H1 (cell line): ENCODE data around the gene SCN8A. TPM values are rescaled to one million over a fixed set of nuclear protein-coding genes. Genes with fewer than 3 reads are reported as not detected.

ENCODE experiments used
- CTCF ChIA-PET: fragments of 300-600 bp; sonication (Branson Sonifier 250); formaldehyde crosslinking; loops from one replicate; lab custom pipeline; 2021; ENCODE audit not compliant: partially characterized antibody; lab: Charles Lee
- POLR2A ChIA-PET: fragments of 300-600 bp; sonication (Branson Sonifier 250); formaldehyde crosslinking; loops from one replicate; lab custom pipeline; 2021; ENCODE audit warnings: inconsistent platforms; ENCODE audit not compliant: partially characterized antibody; lab: Charles Lee
- DNase-seq, 2 experiments: peaks; one replicate each; pipeline versions ENCODE4 v3.0.0 to v3.0.0-alpha.2; 2010 to 2022; ENCODE audit warnings: low spot score in 2 of 2, low read depth in 1 of 2, mixed read lengths in 1 of 2
- FAIRE-seq: peaks from 2 replicates; lab custom pipeline; 2011; peaks lifted over from hg19 to GRCh38; lab: Jason Lieb, UNC
- H2AFZ ChIP-seq: 2 replicates; pipeline ENCODE4 v1.8.1; 2012; ENCODE audit warnings: low read length, inconsistent platforms
- H2AK5ac ChIP-seq: 2 replicates; pipeline ENCODE4 v1.6.1; 2013; ENCODE audit warnings: low read depth, low read length
- H2BK120ac ChIP-seq: replicated peaks from 2 replicates; pipeline ENCODE3; 2013; ENCODE audit warnings: low read depth, low read length, inconsistent platforms
- H2BK12ac ChIP-seq: 2 replicates; pipeline ENCODE4 v1.6.1; 2013; ENCODE audit warnings: low read depth, low read length
- H2BK15ac ChIP-seq: 2 replicates; pipeline ENCODE4 v1.6.1; 2013; ENCODE audit warnings: low read length
- H2BK20ac ChIP-seq: 2 replicates; pipeline ENCODE4 v1.6.1; 2013; ENCODE audit warnings: low read length
- H2BK5ac ChIP-seq: 2 replicates; pipeline ENCODE4 v1.6.1; 2013; ENCODE audit warnings: low read depth, low read length
- H3K14ac ChIP-seq: 2 replicates; pipeline ENCODE4 v1.6.1; 2013; ENCODE audit warnings: inconsistent platforms; ENCODE audit not compliant: insufficient read length
- H3K18ac ChIP-seq: 2 replicates; pipeline ENCODE4 v1.6.1; 2013; ENCODE audit warnings: low read length; ENCODE audit errors: extremely low read depth
- H3K23ac ChIP-seq: 2 replicates; pipeline ENCODE4 v1.6.1; 2013; ENCODE audit warnings: inconsistent platforms; ENCODE audit not compliant: insufficient read length
- H3K23me2 ChIP-seq: 2 replicates; pipeline ENCODE4 v1.6.1; 2013; ENCODE audit warnings: low read depth, low read length
- H3K27ac ChIP-seq: 2 replicates; pipeline ENCODE4 v1.6.1; 2011; ENCODE audit warnings: low read depth, low read length, inconsistent platforms
- H3K27me3 ChIP-seq, 4 experiments: replicated peaks in 1 of 4; 1 replicate in 1 of 4; 2 replicates in 3 of 4; pipeline versions ENCODE4 v1.6.1 to v1.8.1; 2011 to 2013; ENCODE audit warnings: low read length in 3 of 4, mild to moderate bottlenecking in 3 of 4, inconsistent platforms in 2 of 4, mixed read lengths in 2 of 4, moderate library complexity in 1 of 4; ENCODE audit not compliant: control insufficient read depth in 3 of 4, insufficient read depth in 3 of 4; ENCODE audit errors: extremely low read depth in 1 of 4
- H3K36me3 ChIP-seq, 4 experiments: 2 replicates each; pipeline versions ENCODE4 v1.6.1 to v1.8.1; 2011 to 2013; ENCODE audit warnings: mild to moderate bottlenecking in 4 of 4, low read length in 3 of 4, moderate library complexity in 2 of 4, control low read depth in 1 of 4, inconsistent platforms in 1 of 4; ENCODE audit not compliant: insufficient read depth in 4 of 4, control insufficient read depth in 2 of 4
- H3K4ac ChIP-seq: replicated peaks from 2 replicates; pipeline ENCODE3; 2013; ENCODE audit warnings: low read length, low read depth, mixed read lengths, inconsistent platforms; ENCODE audit not compliant: insufficient read length
- H3K4me1 ChIP-seq, 4 experiments: replicated peaks in 1 of 4; 1 replicate in 1 of 4; 2 replicates in 3 of 4; pipeline versions ENCODE4 v1.6.1 to v1.8.1; 2011 to 2013; ENCODE audit warnings: low read length in 3 of 4, inconsistent platforms in 2 of 4, mixed read lengths in 1 of 4; ENCODE audit not compliant: insufficient read depth in 4 of 4, control insufficient read depth in 3 of 4
- H3K4me2 ChIP-seq, 2 experiments: 2 replicates each; pipeline versions ENCODE4 v1.6.1 to v1.8.1; 2011 to 2013; ENCODE audit warnings: low read depth in 2 of 2, low read length in 2 of 2, control low read depth in 1 of 2, inconsistent platforms in 1 of 2, mild to moderate bottlenecking in 1 of 2; ENCODE audit not compliant: insufficient read depth in 1 of 2
- H3K4me3 ChIP-seq, 4 experiments: fragments of 200-600, 300-600 bp in 1 of 4; sonication (generic), shearing (Covaris generic), sonication (Bioruptor Twin) in 1 of 4; 2 replicates each; pipeline versions ENCODE4 v1.5.1 to v1.8.1; 2011 to 2016; ENCODE audit warnings: low read length in 4 of 4, low read depth in 3 of 4, control low read depth in 2 of 4, inconsistent platforms in 2 of 4, mild to moderate bottlenecking in 2 of 4, mixed read lengths in 1 of 4, moderate library complexity in 1 of 4; ENCODE audit not compliant: insufficient read depth in 2 of 4; ENCODE audit errors: extremely low read depth in 1 of 4
- H3K56ac ChIP-seq: replicated peaks from 2 replicates; pipeline ENCODE3; 2013; ENCODE audit warnings: low read depth, mild to moderate bottlenecking, mixed read lengths, low read length, inconsistent platforms; ENCODE audit not compliant: insufficient read length
- H3K79me1 ChIP-seq: 2 replicates; pipeline ENCODE4 v1.6.1; 2013; ENCODE audit warnings: low read depth, low read length, control low read depth
- H3K79me2 ChIP-seq, 2 experiments: 2 replicates each; pipeline versions ENCODE4 v1.6.1 to v1.8.1; 2012 to 2013; ENCODE audit warnings: low read length in 2 of 2, mild to moderate bottlenecking in 2 of 2, inconsistent platforms in 1 of 2; ENCODE audit not compliant: insufficient read depth in 2 of 2, control insufficient read depth in 1 of 2
- H3K9ac ChIP-seq, 4 experiments: replicated peaks in 1 of 4; 1 replicate in 1 of 4; 2 replicates in 3 of 4; pipeline versions ENCODE4 v1.6.1 to v1.8.1; 2011 to 2013; ENCODE audit warnings: low read depth in 3 of 4, low read length in 3 of 4, control low read depth in 2 of 4, mild to moderate bottlenecking in 2 of 4, moderate library complexity in 2 of 4, inconsistent platforms in 1 of 4; ENCODE audit errors: extremely low read depth in 1 of 4
- H3K9me3 ChIP-seq, 2 experiments: 2 replicates each; pipeline versions ENCODE4 v1.6.1 to v1.8.1; 2012 to 2013; ENCODE audit warnings: mild to moderate bottlenecking in 2 of 2, moderate library complexity in 2 of 2, control low read depth in 1 of 2, inconsistent platforms in 1 of 2, low read depth in 1 of 2, low read length in 1 of 2, mixed read lengths in 1 of 2; ENCODE audit not compliant: insufficient read depth in 2 of 2
- H4K20me1 ChIP-seq, 2 experiments: replicated peaks in 1 of 2; 2 replicates each; pipeline versions ENCODE3 to v1.8.1; 2011 to 2013; ENCODE audit warnings: inconsistent platforms in 2 of 2, low read length in 2 of 2, mild to moderate bottlenecking in 1 of 2; ENCODE audit not compliant: insufficient read depth in 2 of 2, control insufficient read depth in 1 of 2
- H4K5ac ChIP-seq: 2 replicates; pipeline ENCODE4 v1.6.1; 2013; ENCODE audit warnings: low read length, low read depth, mixed read lengths, inconsistent platforms; ENCODE audit not compliant: insufficient read length
- H4K8ac ChIP-seq: 2 replicates; pipeline ENCODE4 v1.8.0; 2013; ENCODE audit warnings: mild to moderate bottlenecking, moderate library complexity, low read length, inconsistent platforms; ENCODE audit not compliant: insufficient read depth; ENCODE audit errors: extremely low read depth
- H4K91ac ChIP-seq: replicated peaks from 2 replicates; pipeline ENCODE3; 2013; ENCODE audit warnings: low read length, mixed read lengths, inconsistent platforms; ENCODE audit not compliant: insufficient read length
- ASH2L ChIP-seq: fragments of 200-600, 300-600 bp; sonication (generic); IDR thresholded peaks from one replicate; pipeline ENCODE4 v1.7.1; 2017; ENCODE audit warnings: low read length
- CBX5 ChIP-seq: fragments of 300-800, 300-1000 bp; sonication (generic); IDR thresholded peaks from 2 replicates; pipeline ENCODE4 v1.7.1; 2016; ENCODE audit warnings: antibody characterized with exemption, low read length, low read depth
- CHD1 ChIP-seq: IDR thresholded peaks from 2 replicates; pipeline ENCODE4 v1.6.1; 2012; ENCODE audit warnings: low read depth, low read length, improper control_type of control experiment
- GTF2F1 ChIP-seq: IDR thresholded peaks from 2 replicates; pipeline ENCODE4 v1.6.1; 2012; ENCODE audit warnings: low read depth, low read length, improper control_type of control experiment, borderline replicate concordance
- HDAC6 ChIP-seq: IDR thresholded peaks from one replicate; pipeline ENCODE4 v1.7.1; 2012; ENCODE audit warnings: low read depth, mild to moderate bottlenecking, inconsistent platforms, low read length, moderate library complexity
- NANOG ChIP-seq: IDR thresholded peaks from 2 replicates; pipeline ENCODE4 v1.6.1; 2011; ENCODE audit warnings: low read length, low read depth, mild to moderate bottlenecking, inconsistent platforms; ENCODE audit not compliant: insufficient read depth, poor library complexity, severe bottlenecking
- POLR2AphosphoS5 ChIP-seq: IDR thresholded peaks from 2 replicates; pipeline ENCODE4 v1.6.1; 2011; ENCODE audit warnings: low read depth, low read length
- RBBP5 ChIP-seq: IDR thresholded peaks from 2 replicates; pipeline ENCODE4 v1.7.1; 2012; ENCODE audit warnings: low read depth, mild to moderate bottlenecking, inconsistent platforms, low read length, moderate library complexity, borderline replicate concordance
- SP1 ChIP-seq: IDR thresholded peaks from 2 replicates; pipeline ENCODE4 v1.6.1; 2011; ENCODE audit warnings: low read depth, low read length
- SP2 ChIP-seq: IDR thresholded peaks from 2 replicates; pipeline ENCODE4 v1.6.1; 2012; ENCODE audit warnings: mild to moderate bottlenecking, low read length, inconsistent platforms
- SUZ12 ChIP-seq: fragments of 200-600 bp; sonication (generic); IDR thresholded peaks from 2 replicates; pipeline ENCODE4 v1.6.1; 2012; ENCODE audit warnings: mild to moderate bottlenecking, inconsistent platforms, low read length, moderate library complexity, mixed read lengths
- WGBS, 2 experiments: shearing (Covaris generic) in 1 of 2; methylation state at CpG; one replicate each; pipeline versions ENCODE4 v1.1.6 to v1.1.7; 2013 to 2015; ENCODE audit warnings: low lambda C conversion rate in 2 of 2, mixed read lengths in 2 of 2, inconsistent platforms in 1 of 2, low coverage in 1 of 2, missing lambda C conversion rate in 1 of 2; ENCODE audit not compliant: insufficient replicate concordance in 2 of 2, insufficient coverage in 1 of 2, insufficient read length in 1 of 2; ENCODE audit errors: extremely low coverage in 1 of 2, missing lambda C conversion rate in 1 of 2; 5-methylcytosine and 5-hydroxymethylcytosine counted together
- polyA plus RNA-seq, 7 experiments: library from polyadenylated mRNA; depleted of rRNA in 3 of 7; stranded (reverse) in 5 of 7; unstranded in 2 of 7; fragments of >200 nt in 5 of 7; fragments of 200-250 nt in 2 of 7; gene quantifications; 1 replicate in 5 of 7; 2 replicates in 1 of 7; 4 replicates in 1 of 7; pipeline versions ENCODE4 v1.2.1 to v1.2.3, GENCODE V29; 2011 to 2013; ENCODE audit warnings: missing spikeins in 2 of 7, mixed read lengths in 2 of 7
- total RNA-seq: library from RNA; stranded (reverse); fragmentation: NEBNext Ultra II Directional; extraction: Animal tissue kit (Norgen Biotek cat#: 25700); gene quantifications from 2 replicates; pipeline ENCODE4 v1.2.1, GENCODE V29; 2021
- TF ChIP-seq, protein P1 (sequence below): IDR thresholded peaks from 2 replicates; pipeline ENCODE4 v1.6.1; 2011; ENCODE audit warnings: low read depth, mild to moderate bottlenecking, low read length; ENCODE audit not compliant: insufficient read depth
- TF ChIP-seq, protein P2 (sequence below): IDR thresholded peaks from 2 replicates; pipeline ENCODE4 v1.6.1; 2012; ENCODE audit warnings: inconsistent platforms

SCN8A gene
- total and polyA plus RNA-seq, 2 of the 8 experiments (the other 6 are each of a cell fraction or from before 2014, with no cell fraction given) = 6.3 to 10.7 TPM

DNA sequence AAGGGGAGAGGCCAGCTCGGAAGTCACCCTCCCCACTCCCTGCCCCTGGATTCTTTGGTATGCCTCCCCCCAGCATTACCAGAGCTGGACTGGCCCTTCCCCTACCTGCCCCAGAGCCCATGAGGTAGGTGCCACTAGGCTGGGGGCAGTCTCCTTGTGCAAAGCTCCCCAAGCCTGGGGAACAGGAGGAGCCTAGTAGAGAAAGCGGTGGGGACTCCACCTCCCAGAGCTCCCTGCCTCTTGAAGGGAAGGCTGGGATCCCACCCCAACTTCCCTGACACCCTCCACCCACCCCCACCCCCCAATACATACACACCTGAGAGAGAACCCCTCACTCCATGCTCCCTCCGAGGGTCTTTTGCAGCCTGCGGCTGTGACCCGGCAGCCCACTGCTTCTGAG lies 227.1 kb downstream of the SCN8A start:
- H3K4me2 ChIP-seq = no peak overlapping the region
- FAIRE-seq = no peak
- CTCF ChIA-PET = interaction anchor here (0.9 to 9.0 kb wide), 4 partner anchors 12 to 139 kb away, joined by 3 to 139 read pairs (median 26); no protein-coding TSS in a partner anchor
- no peak overlapping the region for H2AFZ ChIP-seq
- no peak overlapping the region for H3K18ac ChIP-seq
- no peak overlapping the region for H2BK5ac ChIP-seq
- H4K5ac ChIP-seq = no peak overlapping the region
- no peak overlapping the region for H3K27ac ChIP-seq
- H3K23ac ChIP-seq = no peak overlapping the region
- H3K79me2 ChIP-seq = no peaks in the 10 kb centered on the region
- H4K20me1 ChIP-seq = peaks cover 0 to 6% of the 10 kb centered on the region in 2 experiments
- H2AK5ac ChIP-seq = no peak overlapping the region
- H2BK120ac ChIP-seq = no peak overlapping the region
- H3K4ac ChIP-seq = no peak overlapping the region
- no peaks in the 10 kb centered on the region; the same call in 1 of the 2 replicates for H3K79me1 ChIP-seq
- 92% methylated on average over 4 of the region's 5 CpGs; no CpG with 5 or more reads in 1 of the 2 experiments for WGBS, 2 experiments
- no peak overlapping the region for H3K4me3 ChIP-seq
- H4K91ac ChIP-seq = no peak overlapping the region
- H2BK20ac ChIP-seq = no peak overlapping the region
- peaks cover 0 to 14% (median 7%) of the 10 kb centered on the region in 4 experiments; a peak in 6 of 7 replicates for H3K4me1 ChIP-seq
- H3K36me3 ChIP-seq = no peaks in the 10 kb centered on the region; a peak in 1 of 8 replicates
- H2BK15ac ChIP-seq = no peak overlapping the region
- DNase-seq = no peak
- no peak overlapping the region for H3K56ac ChIP-seq
- peaks cover 14% of the 10 kb centered on the region; the same call in 1 of the 2 replicates for H3K23me2 ChIP-seq
- H2BK12ac ChIP-seq = no peak overlapping the region
- no peak overlapping the region for H3K9ac ChIP-seq
- peaks cover 0 to 48% (median 38%) of the 10 kb centered on the region in 4 experiments; a peak in 6 of 7 replicates for H3K27me3 ChIP-seq
- no peaks in the 10 kb centered on the region for H3K9me3 ChIP-seq
- H4K8ac ChIP-seq = no peak overlapping the region
- no peak overlapping the region for H3K14ac ChIP-seq
- POLR2A ChIA-PET = interaction anchor here (1.2 to 1.7 kb wide), 2 partner anchors 14 to 45 kb away, joined by 4 to 5 read pairs; no protein-coding TSS in a partner anchor
- no peak for TF ChIP-seq CBX5
- TF ChIP-seq, protein P1, sequence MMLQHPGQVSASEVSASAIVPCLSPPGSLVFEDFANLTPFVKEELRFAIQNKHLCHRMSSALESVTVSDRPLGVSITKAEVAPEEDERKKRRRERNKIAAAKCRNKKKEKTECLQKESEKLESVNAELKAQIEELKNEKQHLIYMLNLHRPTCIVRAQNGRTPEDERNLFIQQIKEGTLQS = no peak
- no peak for TF ChIP-seq SP2
- no peak for TF ChIP-seq SUZ12
- TF ChIP-seq SP1 = no peak
- TF ChIP-seq CHD1 = no peak
- no peak for TF ChIP-seq NANOG
- no peak for TF ChIP-seq POLR2AphosphoS5
- TF ChIP-seq ASH2L = no peak
- TF ChIP-seq, protein P2, sequence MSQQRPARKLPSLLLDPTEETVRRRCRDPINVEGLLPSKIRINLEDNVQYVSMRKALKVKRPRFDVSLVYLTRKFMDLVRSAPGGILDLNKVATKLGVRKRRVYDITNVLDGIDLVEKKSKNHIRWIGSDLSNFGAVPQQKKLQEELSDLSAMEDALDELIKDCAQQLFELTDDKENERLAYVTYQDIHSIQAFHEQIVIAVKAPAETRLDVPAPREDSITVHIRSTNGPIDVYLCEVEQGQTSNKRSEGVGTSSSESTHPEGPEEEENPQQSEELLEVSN = no peak
- no peak for TF ChIP-seq GTF2F1
- no peak for TF ChIP-seq RBBP5
- TF ChIP-seq HDAC6 = no peak
